A549 (cell line): Measurements from ENCODE around the gene RAB10. TPM values are rescaled to one million over a fixed set of nuclear protein-coding genes. Genes with fewer than 3 reads are reported as not detected.

Source experiments
- ATAC-seq, 2 experiments: fragments of 200-7000 bp in 1 of 2; fragments of >200 bp in 1 of 2; cut with Nextera tagmentation in 1 of 2; cut with Tn5 transposase in 1 of 2; 3 replicates each; pipeline versions ENCODE4 v1.8.0 to v1.9.1; 2018 to 2020; ENCODE audit warnings: mild to moderate bottlenecking in 1 of 2, moderate library complexity in 1 of 2
- CTCF ChIA-PET: fragments of 300-600 bp; sonication (Branson Sonifier 250); formaldehyde crosslinking; extraction: SDS; loops from one replicate; lab custom pipeline; 2021; ENCODE audit warnings: antibody characterized with exemption, inconsistent platforms; lab: Yijun Ruan, JAX
- POLR2A ChIA-PET: fragments of 350-600 bp; formaldehyde crosslinking; extraction: SDS; loops from one replicate; lab custom pipeline; 2021; ENCODE audit warnings: antibody characterized with exemption, inconsistent platforms; lab: Yijun Ruan, JAX
- DNase-seq, 2 experiments: peaks; one replicate each; pipeline versions ENCODE4 v3.0.0 to v3.0.0-alpha.2; 2011 to 2016; ENCODE audit warnings: low read depth in 1 of 2, low spot score in 1 of 2
- FAIRE-seq: peaks from 2 replicates; lab custom pipeline; 2011; peaks lifted over from hg19 to GRCh38; lab: Jason Lieb, UNC
- H3K27ac ChIP-seq, 2 experiments: fragments of >200 bp; sonication (Bioruptor Twin); formaldehyde crosslinking; 3 replicates each; pipeline ENCODE4 v1.5.1; 2016 to 2017
- H3K4me1 ChIP-seq: fragments of >200 bp; sonication (Bioruptor Twin); formaldehyde crosslinking; 3 replicates; pipeline ENCODE4 v1.6.1; 2016
- H3K4me2 ChIP-seq: fragments of >200 bp; sonication (Bioruptor Twin); formaldehyde crosslinking; 3 replicates; pipeline ENCODE4 v1.6.1; 2016
- H3K4me3 ChIP-seq: fragments of >200 bp; sonication (Bioruptor Twin); formaldehyde crosslinking; 3 replicates; pipeline ENCODE4 v1.5.1; 2016
- H3K9me3 ChIP-seq: fragments of >200 bp; sonication (Bioruptor Twin); formaldehyde crosslinking; 3 replicates; pipeline ENCODE4 v1.6.1; 2016
- CTCF ChIP-seq: fragments of >200 bp; sonication (Bioruptor Twin); formaldehyde crosslinking; IDR thresholded peaks from 3 replicates; pipeline ENCODE4 v1.5.1; 2016
- E2F6 ChIP-seq: IDR thresholded peaks from 2 replicates; pipeline ENCODE4 v1.6.1; 2012; ENCODE audit warnings: low read depth, borderline replicate concordance
- FOSB ChIP-seq: fragments of 250-450 bp; sonication (Bioruptor Pico); IDR thresholded peaks from 2 replicates; pipeline ENCODE4 v1.5.0; 2020; ENCODE audit warnings: mild to moderate bottlenecking, moderate library complexity
- FOSL2 ChIP-seq, 2 experiments: fragments of 450-650 bp in 1 of 2; fragments of >200 bp in 1 of 2; sonication (Bioruptor Twin) in 1 of 2; formaldehyde crosslinking; IDR thresholded peaks; 2 replicates each; pipeline versions ENCODE4 v1.5.0 to v1.6.1; 2016 to 2020; ENCODE audit warnings: mild to moderate bottlenecking in 1 of 2, moderate library complexity in 1 of 2
- HDAC2 ChIP-seq: fragments of 200-600 bp; sonication (generic); IDR thresholded peaks from 2 replicates; pipeline ENCODE4 v1.6.1; 2016
- HOXB13 ChIP-seq: fragments of 250-450 bp; sonication (Bioruptor Pico); IDR thresholded peaks from 2 replicates; pipeline ENCODE4 v1.5.0; 2020; ENCODE audit warnings: low read depth, mild to moderate bottlenecking, moderate library complexity
- KDM1A ChIP-seq: fragments of 200-600 bp; sonication (generic); IDR thresholded peaks from 2 replicates; pipeline ENCODE4 v1.6.1; 2016; ENCODE audit warnings: low read depth, mild to moderate bottlenecking
- RAD21 ChIP-seq, 2 experiments: fragments of >200 bp in 1 of 2; sonication (Bioruptor Twin) in 1 of 2; formaldehyde crosslinking in 1 of 2; IDR thresholded peaks in 1 of 2; conservative IDR thresholded peaks in 1 of 2; 2 replicates in 1 of 2; 3 replicates in 1 of 2; pipeline ENCODE4 v1.6.1; 2012 to 2018; ENCODE audit warnings: inconsistent platforms in 1 of 2
- SMC3 ChIP-seq: fragments of >200 bp; sonication (Bioruptor Twin); formaldehyde crosslinking; IDR thresholded peaks from 3 replicates; pipeline ENCODE4 v1.6.1; 2018; ENCODE audit warnings: inconsistent platforms
- USF2 ChIP-seq: fragments of 450-650 bp; IDR thresholded peaks from 2 replicates; pipeline ENCODE4 v1.6.1; 2014; ENCODE audit warnings: antibody characterized with exemption
- WGBS: methylation state at CpG from one replicate; pipeline ENCODE4 v1.1.6; 2017; ENCODE audit errors: missing lambda C conversion rate; 5-methylcytosine and 5-hydroxymethylcytosine counted together
- polyA plus RNA-seq, 4 experiments: library from polyadenylated mRNA; depleted of rRNA in 3 of 4; stranded (reverse); fragments of >200 nt; fragmentation: RNase III in 1 of 4; extraction: RNeasy Plus Mini Kit Qiagen cat#74134 plus additional on column Dnase treatment in 1 of 4; gene quantifications; 2 replicates in 3 of 4; 3 replicates in 1 of 4; pipeline ENCODE4 v1.2.3, GENCODE V29; 2011 to 2017
- TF ChIP-seq, protein P1 (sequence below): fragments of 250-450 bp; sonication (Bioruptor Pico); IDR thresholded peaks from 2 replicates; pipeline ENCODE4 v1.5.0; 2021; ENCODE audit warnings: mild to moderate bottlenecking, moderate library complexity, borderline replicate concordance

The RAB10 gene
- polyA plus RNA-seq, 2 of the 4 experiments (the other 2 are of a cell fraction), result 272 to 692 TPM

GRCh38 chr2:26008851-26009566, 24.9 kb upstream of the RAB10 start (continued):
- TF ChIP-seq USF2, result no peak
- peak; percentile 64; the same call in 1 of the 2 replicates for TF ChIP-seq HOXB13

DNA sequence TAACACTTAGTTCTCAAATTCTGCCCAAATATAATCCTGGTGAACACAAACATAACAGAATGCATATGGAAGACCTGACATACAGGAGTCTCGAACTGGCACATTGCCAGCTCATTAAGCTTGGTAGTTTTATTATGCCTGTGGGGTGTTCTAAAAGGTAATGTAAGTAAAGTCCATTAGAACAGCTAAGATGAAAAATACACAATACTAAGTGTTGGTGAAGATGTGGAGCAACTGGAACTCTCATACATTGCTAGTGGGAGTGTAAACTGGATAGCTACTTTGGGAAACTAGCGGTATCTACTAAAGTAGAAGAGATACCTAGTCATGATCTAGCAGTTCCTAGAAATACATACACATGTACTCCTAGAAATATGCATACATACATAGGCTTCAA, 24.3 kb upstream of the RAB10 start:
- FAIRE-seq (no peak), DNase-seq (no peak), ATAC-seq (no peak)
- POLR2A ChIA-PET, result interaction anchor here (1.0 to 2.8 kb wide), 6 partner anchors 8 to 131 kb away, joined by 3 to 26 read pairs (median 8); partner anchors contain the start of genes ASXL2 and RAB10
- peaks cover 55% of the 10 kb centered on the region for H3K4me1 ChIP-seq
- peaks cover 7% of the 10 kb centered on the region; the same call in 1 of the 3 replicates for H3K9me3 ChIP-seq
- no peak for TF ChIP-seq FOSL2 (IDR thresholded peaks at IDR 0.05)
- 0 out of 2 replicates have a peak, but pooled peaks have one; percentile 3 for TF ChIP-seq FOSL2 (CRISPR knock-in tag; IDR thresholded peaks at IDR 0.05)
- TF ChIP-seq KDM1A, result 0 out of 2 replicates have a peak, but pooled peaks have one; percentile 40
- TF ChIP-seq, protein P1, sequence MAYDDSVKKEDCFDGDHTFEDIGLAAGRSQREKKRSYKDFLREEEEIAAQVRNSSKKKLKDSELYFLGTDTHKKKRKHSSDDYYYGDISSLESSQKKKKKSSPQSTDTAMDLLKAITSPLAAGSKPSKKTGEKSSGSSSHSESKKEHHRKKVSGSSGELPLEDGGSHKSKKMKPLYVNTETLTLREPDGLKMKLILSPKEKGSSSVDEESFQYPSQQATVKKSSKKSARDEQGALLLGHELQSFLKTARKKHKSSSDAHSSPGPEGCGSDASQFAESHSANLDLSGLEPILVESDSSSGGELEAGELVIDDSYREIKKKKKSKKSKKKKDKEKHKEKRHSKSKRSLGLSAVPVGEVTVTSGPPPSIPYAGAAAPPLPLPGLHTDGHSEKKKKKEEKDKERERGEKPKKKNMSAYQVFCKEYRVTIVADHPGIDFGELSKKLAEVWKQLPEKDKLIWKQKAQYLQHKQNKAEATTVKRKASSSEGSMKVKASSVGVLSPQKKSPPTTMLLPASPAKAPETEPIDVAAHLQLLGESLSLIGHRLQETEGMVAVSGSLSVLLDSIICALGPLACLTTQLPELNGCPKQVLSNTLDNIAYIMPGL, result no peak
- peak; percentile 20; the same call in 1 of the 2 replicates for TF ChIP-seq FOSB (CRISPR knock-in tag)
- peak overlapping the region; percentile 90 to 93 for H3K27ac ChIP-seq
- 75% methylated on average over 2 of the region's 2 CpGs for WGBS
- H3K4me3 ChIP-seq, result no peak overlapping the region
- H3K4me2 ChIP-seq, result peak overlapping the region; percentile 40
- CTCF ChIA-PET, result interaction anchor here (0.8 to 5.7 kb wide), 12 partner anchors 8 to 136 kb away, joined by 3 to 47 read pairs (median 7); partner anchors contain the start of gene RAB10

DNA sequence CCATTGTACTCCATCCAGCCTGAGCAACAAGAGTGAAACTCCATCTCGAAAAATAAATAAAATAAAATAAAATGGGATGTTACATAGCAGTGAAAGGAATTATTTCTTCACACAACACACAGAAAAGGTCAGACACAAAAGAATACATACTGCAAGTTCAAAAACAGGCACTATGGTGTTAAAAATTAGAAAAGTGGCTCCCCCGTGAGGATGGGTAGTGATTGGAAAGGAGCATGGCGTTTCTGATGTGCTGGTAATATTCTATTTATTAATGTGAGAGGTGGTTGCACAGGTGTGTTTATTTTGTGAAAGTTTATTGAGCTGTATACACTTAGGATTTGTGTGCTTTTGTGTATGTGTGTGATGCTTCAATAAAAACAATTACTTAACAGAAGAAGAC, 22.9 kb upstream of the RAB10 start:
- Histone ChIP-seq H3K27ac (peak overlapping the region; percentile 90 to 93), H3K4me3 (no peak overlapping the region), H3K9me3 (peaks cover 7% of the 10 kb centered on the region; the same call in 1 of the 3 replicates), H3K4me1 (peaks cover 67% of the 10 kb centered on the region), H3K4me2 (peak overlapping the region; percentile 69)
- FAIRE-seq, result no peak
- 27% methylated on average over 3 of the region's 3 CpGs for WGBS
- no peak for DNase-seq
- ChIA-PET CTCF (interaction anchor here (1.2 to 5.7 kb wide), 11 partner anchors 10 to 134 kb away, joined by 3 to 47 read pairs (median 11); partner anchors contain the start of gene RAB10), POLR2A (interaction anchor here (1.0 to 2.6 kb wide), 5 partner anchors 10 to 25 kb away, joined by 3 to 21 read pairs (median 8); partner anchors contain the start of gene RAB10)
- no peak for ATAC-seq
- TF ChIP-seq HOXB13 (no peak), HDAC2 (0 out of 2 replicates have a peak, but pooled peaks have one; percentile 4), RAD21 (conservative IDR thresholded peaks at IDR 0.05 in 1 of 2, IDR thresholded peaks at IDR 0.05 in 1 of 2) (peak; percentile 29 to 65; a peak in 3 of 5 replicates), E2F6 (no peak), CTCF (peak; percentile 38; the same call in 2 of the 3 replicates), SMC3 (peak; percentile 33; the same call in 1 of the 3 replicates)
